Activated naive CD4-positive, alpha-beta T cell treated with Interleukin-2 at 50 U/mL for 16 hours (primary cell): Measurements from ENCODE around the gene ASB10.

Experiments used
- DNase-seq: peaks from one replicate; pipeline ENCODE4 v3.0.0-alpha.2; 2020

The ASB10 gene

GRCh38 chr7:151187409-151188251 is 580 bp upstream of the ASB10 start:
- no peak for DNase-seq

GRCh38 chr7:151185762-151186639 is 1.0 kb downstream of the ASB10 start:
- no peak for DNase-seq

GRCh38 chr7:151181011-151181431 is 6.0 kb downstream of the ASB10 start:
- DNase-seq: no peak

DNA sequence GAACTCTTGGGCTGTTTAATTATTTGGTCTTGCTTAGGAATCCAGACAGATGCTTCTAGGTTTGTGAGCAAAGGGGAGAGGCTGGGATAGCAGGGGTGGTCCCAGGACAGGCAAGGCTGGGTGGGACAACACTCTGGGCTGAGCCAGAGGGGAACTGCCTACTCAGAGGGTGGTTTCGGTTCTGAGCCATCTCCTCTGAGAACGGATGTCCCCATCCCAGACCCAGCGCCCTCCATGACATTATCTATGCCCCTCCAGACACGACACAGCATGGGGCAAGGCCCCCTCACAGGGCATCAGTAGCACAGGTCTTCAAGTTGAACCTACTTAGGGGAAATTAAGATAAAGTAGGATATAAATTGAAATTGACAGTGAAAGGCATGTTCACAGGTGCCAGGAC is 7.1 kb downstream of the ASB10 start:
- DNase-seq: no peak

DNA sequence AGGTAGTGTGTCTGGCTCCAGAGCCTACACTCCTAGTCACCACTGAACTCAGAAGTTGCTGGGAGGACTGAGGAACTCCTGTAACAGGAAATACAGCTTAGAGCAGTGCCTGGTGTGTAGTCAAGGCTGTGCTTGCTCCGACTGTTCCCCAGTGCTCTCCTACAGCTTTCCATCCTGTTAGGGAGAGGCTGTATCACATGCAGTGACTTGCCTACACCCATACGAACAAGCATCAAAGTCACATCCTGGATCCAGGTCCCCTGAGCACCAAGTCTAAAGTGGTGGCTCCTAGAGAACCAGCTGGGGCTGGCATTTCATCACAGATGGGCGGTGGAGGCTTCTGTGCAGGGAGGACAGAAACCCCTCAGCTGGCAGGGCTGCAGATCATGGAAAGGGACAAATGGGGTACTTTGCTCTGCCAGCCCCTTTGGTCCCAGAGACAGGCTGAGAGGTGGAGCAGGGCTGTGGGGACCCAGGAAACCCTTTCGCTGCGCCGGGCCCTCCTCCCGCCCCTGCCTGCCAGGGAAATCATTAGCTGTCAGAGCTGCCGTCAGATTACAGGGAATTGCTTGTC is 7.7 kb downstream of the ASB10 start:
- DNase-seq: no peak

- DNase-seq: no peak
Observed at GRCh38 chr7:151178831-151179230, 8.2 kb downstream of the ASB10 start.

GRCh38 chr7:151178236-151178635 is 8.8 kb downstream of the ASB10 start:
- DNase-seq: no peak

GRCh38 chr7:151177310-151177709 is 9.7 kb downstream of the ASB10 start:
- DNase-seq: no peak

GRCh38 chr7:151176401-151176800 is 10.6 kb downstream of the ASB10 start:
- no peak for DNase-seq

DNA sequence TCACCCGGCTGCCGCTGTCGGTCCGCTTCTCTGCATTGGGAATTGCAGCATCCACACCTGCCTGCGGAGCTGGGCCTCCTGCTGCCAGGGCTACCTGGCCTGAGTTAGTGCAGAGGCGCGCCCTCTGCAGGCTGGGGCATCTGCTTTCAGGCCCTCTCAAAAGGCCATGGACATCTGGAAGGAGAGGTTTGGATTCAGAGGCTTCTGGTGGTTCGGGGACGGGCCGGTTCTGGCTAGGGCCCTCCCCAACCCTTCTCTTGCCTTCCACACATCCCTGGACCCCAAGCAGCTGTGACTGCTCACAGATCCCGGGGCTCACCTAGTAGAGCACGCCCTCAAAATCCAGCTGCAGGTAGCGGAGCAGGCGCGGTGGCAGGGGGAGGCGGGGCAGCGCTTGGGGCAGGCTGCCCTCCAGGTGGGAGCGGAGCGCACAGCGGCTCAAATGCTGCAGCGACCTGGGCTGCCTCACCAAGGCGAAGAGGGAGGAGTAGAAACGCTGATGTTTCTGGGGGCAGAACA is 11.2 kb downstream of the ASB10 start:
- DNase-seq: no peak

GRCh38 chr7:151175047-151175792 is 11.8 kb downstream of the ASB10 start:
- DNase-seq: no peak

DNA sequence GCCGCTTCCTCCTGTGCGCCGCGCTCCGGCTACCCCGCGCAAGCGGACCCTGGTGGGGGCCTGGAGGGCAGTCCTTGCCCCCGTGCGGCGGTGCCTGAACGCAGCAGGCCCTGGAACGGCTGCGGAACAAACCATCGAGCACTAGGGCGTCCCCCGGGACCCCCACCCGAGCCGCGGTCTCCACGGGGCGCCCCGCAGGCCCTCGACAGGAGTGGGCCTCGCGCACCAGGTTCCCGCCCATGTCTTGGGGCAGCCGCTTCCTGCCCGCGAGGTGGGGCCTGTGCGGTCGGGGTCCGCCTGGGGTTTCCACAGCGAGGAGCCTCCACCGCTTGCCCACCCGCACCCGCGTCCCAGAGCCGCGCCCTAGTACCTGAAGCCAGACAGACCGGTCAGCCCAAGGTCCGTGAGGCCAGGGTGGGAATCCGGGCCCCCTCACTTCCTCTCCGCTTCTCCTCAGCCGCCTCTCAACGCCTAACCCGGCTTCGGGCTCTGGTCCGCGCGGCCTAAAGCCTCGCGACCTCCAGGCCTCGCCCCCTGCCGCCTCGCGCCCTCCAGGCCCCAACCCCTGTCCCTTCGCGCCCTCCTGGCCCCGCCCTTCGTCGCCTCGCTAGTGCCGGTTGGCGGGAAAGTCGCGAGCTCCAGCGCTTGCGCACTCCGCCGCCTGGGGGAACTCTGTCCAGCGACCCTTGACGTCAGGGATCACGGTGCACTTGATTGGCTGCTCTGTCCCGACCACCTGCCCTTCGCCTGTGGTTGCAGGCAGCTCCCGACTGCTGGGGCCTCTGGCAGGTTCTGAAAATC is 12.6 kb downstream of the ASB10 start:
- DNase-seq: peak; percentile 25

- DNase-seq: no peak
Observed at GRCh38 chr7:151173386-151174245, 13.4 kb downstream of the ASB10 start.

DNA sequence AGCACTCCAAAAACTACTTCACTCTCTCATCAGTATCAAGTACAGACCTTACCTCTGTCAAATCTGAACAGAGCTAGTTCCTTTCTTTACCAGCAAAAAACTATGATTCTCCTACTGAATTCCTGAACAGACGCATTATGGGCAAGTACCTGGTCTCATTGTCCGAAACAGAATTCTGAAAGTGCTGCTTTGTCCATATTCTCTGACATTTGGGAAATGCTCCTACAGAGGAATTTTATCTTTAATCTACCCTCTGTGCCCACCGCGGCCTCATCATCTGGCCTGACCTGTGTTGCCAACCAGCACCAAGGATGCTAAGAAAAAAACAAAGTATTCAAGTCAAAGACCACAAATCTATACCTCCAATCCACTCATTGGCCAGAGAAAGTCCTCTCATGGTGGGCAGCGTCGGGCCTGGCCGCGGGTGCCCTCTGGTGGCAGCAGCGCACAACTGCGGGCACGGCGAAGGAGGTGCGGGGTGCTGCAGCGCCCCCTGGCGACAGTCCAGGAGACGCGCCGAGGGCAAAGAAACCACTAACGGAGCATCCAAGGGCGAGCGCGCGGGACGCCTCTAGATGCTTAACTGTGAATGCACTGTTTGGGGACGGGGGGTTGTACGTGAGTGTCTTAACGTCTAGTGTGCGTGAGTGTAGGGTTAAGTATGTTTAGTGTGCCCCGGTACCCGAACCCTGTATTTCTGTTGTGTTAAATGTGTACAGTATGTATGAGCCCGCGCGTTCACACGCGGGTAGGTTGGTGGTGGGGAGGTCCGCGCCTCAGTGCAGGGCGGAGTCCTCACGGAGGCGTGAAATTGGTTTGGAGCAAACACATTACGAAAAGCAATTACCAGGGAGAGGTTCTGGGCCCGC is 14.5 kb downstream of the ASB10 start:
- DNase-seq: peak; percentile 81

GRCh38 chr7:151168787-151169162 is 18.3 kb downstream of the ASB10 start:
- DNase-seq: no peak

- DNase-seq: peak; percentile 68
Observed at GRCh38 chr7:151168003-151168786, 18.9 kb downstream of the ASB10 start.

DNA sequence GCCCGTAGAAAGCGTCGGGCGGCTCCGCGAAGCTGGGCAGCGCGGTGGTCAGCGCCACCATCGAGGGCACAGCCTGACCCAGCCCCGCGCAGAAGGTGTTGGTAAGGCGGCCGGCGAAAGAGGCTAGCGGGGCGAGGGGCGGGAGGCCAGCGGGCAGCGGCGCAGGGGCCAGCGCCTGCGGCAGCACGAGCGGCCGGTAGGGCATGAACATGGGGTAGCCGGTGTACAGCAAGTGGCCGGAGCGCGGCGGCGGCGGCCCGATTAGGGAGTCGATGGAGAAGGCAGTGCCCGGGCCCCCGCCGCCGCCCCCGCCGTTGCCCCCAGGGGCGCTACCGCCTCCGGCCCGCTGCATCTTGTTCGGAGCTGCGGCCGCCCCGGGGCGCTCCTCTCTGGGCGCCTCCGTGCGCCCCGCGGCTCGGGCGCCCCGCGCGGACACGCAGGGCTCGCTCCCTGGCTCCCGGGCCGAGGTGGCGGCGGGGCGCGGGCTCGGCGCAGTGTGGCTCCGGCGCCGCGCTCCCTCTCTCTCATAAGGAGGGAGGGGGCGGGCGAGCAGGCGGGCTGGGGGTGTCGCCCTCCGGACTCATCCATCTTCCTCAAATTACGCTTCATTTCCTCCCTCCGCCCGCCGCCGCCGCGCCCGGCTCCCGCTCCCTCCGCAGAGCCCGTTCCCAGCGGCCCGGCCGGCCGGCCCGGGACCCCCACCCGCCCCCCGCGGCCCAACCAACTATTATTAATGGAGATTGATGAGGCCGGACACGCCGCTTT is 19.7 kb downstream of the ASB10 start, which contains the start of gene GBX1:
GBX1 (minus strand) TSS at position 498 of the 765 bp plus-strand sequence; CDS start at position 352, 146 bp downstream.
- DNase-seq: peak; percentile 10
